Upper lobe of left lung (tissue), 6 donors: ENCODE results near the gene FGF14. TPM values are rescaled to one million over a fixed set of nuclear protein-coding genes. Genes with fewer than 3 reads are reported as not detected.

Experiments
- ATAC-seq, 2 donors: fragments of 200-7000 bp; cut with Tn5 transposase; one replicate each; pipeline ENCODE4 v1.9.1; 2022; ENCODE audit warnings: mild to moderate bottlenecking in 2 of 2, moderate library complexity in 2 of 2; ENCODE audit not compliant: low FRiP score in 2 of 2
- DNase-seq, 2 donors: peaks; one replicate each; pipeline ENCODE4 v3.0.0-alpha.2; 2019 to 2020
- H3K27ac ChIP-seq, 4 donors: fragments of 200-600 bp; sonication (generic); one replicate each; pipeline ENCODE4 v1.5.1; 2016 to 2019
- H3K27me3 ChIP-seq, 4 donors: fragments of 200-600 bp; sonication (generic); one replicate each; pipeline ENCODE4 v1.5.1; 2017 to 2019
- H3K36me3 ChIP-seq, 4 donors: fragments of 200-600 bp; sonication (generic); one replicate each; pipeline ENCODE4 v1.5.1; 2016 to 2019
- H3K4me1 ChIP-seq, 4 donors: fragments of 200-600 bp; sonication (generic); one replicate each; pipeline ENCODE4 v1.5.1; 2018 to 2019
- H3K4me3 ChIP-seq, 4 donors: fragments of 200-600 bp; sonication (generic); one replicate each; pipeline ENCODE4 v1.5.1; 2017 to 2019; ENCODE audit warnings: mild to moderate bottlenecking in 2 of 4, moderate library complexity in 1 of 4
- H3K9me3 ChIP-seq, 4 donors: fragments of 200-600 bp; sonication (generic); one replicate each; pipeline ENCODE4 v1.5.1; 2018 to 2019
- EP300 ChIP-seq, 4 donors: sonication (generic); formaldehyde crosslinking; IDR thresholded peaks; one replicate each; pipeline ENCODE4 v1.5.1; 2017; ENCODE audit warnings: antibody characterized with exemption in 4 of 4, control low read depth in 2 of 4
- POLR2A ChIP-seq, 4 donors: fragments of 450-650 bp; IDR thresholded peaks; one replicate each; pipeline ENCODE4 v1.5.1; 2016 to 2017; ENCODE audit warnings: antibody characterized with exemption in 4 of 4, mild to moderate bottlenecking in 2 of 4
- POLR2AphosphoS5 ChIP-seq, 2 donors: sonication (generic); formaldehyde crosslinking; IDR thresholded peaks; one replicate each; pipeline ENCODE4 v1.5.1; 2017; ENCODE audit warnings: antibody characterized with exemption in 2 of 2
- WGBS, 2 donors: methylation state at CpG; one replicate each; pipeline ENCODE4 v1.1.5; 2017 to 2018; 5-methylcytosine and 5-hydroxymethylcytosine counted together
- total RNA-seq, 6 donors: library from RNA; depleted of rRNA in 4 of 6; stranded (reverse); fragments of >200 nt in 4 of 6; gene quantifications; one replicate each; pipeline versions ENCODE4 v1.1.0 to v1.2.1, GENCODE V29; 2016 to 2021
- TF ChIP-seq, protein P1 (sequence below), 6 experiments: fragments of 450-650 bp in 4 of 6; fragments of 200-600 bp in 2 of 6; sonication (generic) in 2 of 6; IDR thresholded peaks; one replicate each; pipeline ENCODE4 v1.5.1; 2016 to 2019; ENCODE audit warnings: antibody characterized with exemption in 6 of 6
- donor health status: DM: no; HTN: no; CAD: no; lungs with moderate emphysema.
- donor health status: DM: no; HTN: yes; CAD: no; lungs with severe emphysema.

FGF14 gene
- total RNA-seq, 6 donors from 2014 or later, result 0.80 to 8.4 (median 4.1) TPM

DNA sequence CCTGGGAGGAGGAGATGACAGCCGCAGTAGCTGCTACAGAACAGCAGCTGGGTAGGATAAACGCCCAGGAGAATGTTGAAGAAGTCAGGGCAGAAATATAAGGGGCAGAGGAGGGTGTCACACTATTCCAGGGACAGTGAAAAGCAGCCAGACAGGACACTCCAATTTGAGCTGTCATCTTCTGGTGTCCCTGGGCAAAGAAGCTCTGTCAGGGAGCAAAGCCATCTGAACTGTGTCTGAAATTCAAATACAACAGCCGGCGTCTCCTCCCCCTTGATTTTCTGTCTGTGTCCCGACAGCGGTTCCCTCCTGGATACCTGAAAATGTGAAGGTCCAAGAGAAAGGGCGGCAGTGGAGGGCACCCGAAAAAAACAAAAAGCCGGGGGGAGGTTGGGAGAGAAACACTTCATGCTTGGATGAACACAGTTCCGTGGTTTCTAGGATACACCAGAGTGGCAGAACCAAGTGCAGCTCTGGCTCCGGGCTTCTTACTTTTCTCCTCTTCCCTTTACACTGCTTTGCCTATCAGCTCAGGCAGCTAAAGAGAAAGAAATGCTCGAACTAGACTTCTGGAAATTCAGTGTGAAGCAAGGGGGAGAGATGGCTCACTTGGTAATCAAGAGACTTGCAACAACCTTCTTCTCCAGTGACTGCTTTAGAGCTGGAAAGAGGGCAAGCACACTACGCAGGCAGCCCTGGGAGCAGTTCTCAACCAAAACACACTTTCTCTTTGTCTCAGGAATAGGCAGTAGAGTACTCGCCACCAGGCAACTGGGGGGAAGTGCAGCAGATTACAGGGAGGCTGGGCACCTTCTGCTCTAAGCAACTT lies 483.8 kb downstream of the FGF14 start:
- ATAC-seq (no peak), DNase-seq (no peak)
- Histone ChIP-seq H3K36me3 (no peaks in the 10 kb centered on the region), H3K27me3 (peaks cover 0 to 22% (median 11%) of the 10 kb centered on the region in 4 donors), H3K4me1 (peaks cover 7 to 15% (median 14%) of the 10 kb centered on the region in 4 donors), H3K27ac (no peak overlapping the region), H3K4me3 (no peak overlapping the region), H3K9me3 (no peaks in the 10 kb centered on the region)
- 7 to 11% methylated on average over 14 of the region's 14 CpGs for WGBS, 2 donors
- TF ChIP-seq POLR2A (IDR thresholded peaks at IDR 0.05) (no peak), EP300 (IDR thresholded peaks at IDR 0.05) (no peak), POLR2AphosphoS5 (IDR thresholded peaks at IDR 0.05) (no peak)
- TF ChIP-seq, protein P1, sequence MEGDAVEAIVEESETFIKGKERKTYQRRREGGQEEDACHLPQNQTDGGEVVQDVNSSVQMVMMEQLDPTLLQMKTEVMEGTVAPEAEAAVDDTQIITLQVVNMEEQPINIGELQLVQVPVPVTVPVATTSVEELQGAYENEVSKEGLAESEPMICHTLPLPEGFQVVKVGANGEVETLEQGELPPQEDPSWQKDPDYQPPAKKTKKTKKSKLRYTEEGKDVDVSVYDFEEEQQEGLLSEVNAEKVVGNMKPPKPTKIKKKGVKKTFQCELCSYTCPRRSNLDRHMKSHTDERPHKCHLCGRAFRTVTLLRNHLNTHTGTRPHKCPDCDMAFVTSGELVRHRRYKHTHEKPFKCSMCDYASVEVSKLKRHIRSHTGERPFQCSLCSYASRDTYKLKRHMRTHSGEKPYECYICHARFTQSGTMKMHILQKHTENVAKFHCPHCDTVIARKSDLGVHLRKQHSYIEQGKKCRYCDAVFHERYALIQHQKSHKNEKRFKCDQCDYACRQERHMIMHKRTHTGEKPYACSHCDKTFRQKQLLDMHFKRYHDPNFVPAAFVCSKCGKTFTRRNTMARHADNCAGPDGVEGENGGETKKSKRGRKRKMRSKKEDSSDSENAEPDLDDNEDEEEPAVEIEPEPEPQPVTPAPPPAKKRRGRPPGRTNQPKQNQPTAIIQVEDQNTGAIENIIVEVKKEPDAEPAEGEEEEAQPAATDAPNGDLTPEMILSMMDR (IDR thresholded peaks at IDR 0.05), result no peak

DNA sequence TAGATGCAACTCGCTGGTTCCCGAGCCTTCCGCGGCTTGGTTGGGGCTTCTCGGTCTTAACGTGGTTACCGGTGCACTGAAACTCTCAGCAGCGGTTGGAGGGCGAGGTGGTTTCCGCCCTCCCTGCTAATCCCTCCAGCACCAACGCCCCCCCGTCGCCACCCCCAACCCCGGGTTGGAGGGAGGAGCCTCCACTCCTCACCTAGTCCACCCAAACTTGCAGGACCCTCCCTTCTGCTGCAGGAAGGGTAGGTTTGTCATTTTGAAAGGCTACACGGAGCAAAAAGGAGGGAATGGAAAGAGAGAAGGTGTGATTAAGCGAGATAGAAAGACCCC lies 484.4 kb downstream of the FGF14 start:
- WGBS, 2 donors, result 2 to 5% methylated on average over 16 of the region's 16 CpGs
- Histone ChIP-seq H3K9me3 (no peaks in the 10 kb centered on the region), H3K27ac (no peak overlapping the region), H3K27me3 (peaks cover 0 to 22% (median 11%) of the 10 kb centered on the region in 4 donors), H3K4me1 (peaks cover 7 to 15% (median 14%) of the 10 kb centered on the region in 4 donors), H3K4me3 (no peak overlapping the region), H3K36me3 (no peaks in the 10 kb centered on the region)
- TF ChIP-seq, protein P1 (IDR thresholded peaks at IDR 0.05), result no peak
- TF ChIP-seq EP300 (IDR thresholded peaks at IDR 0.05) (no peak), POLR2AphosphoS5 (IDR thresholded peaks at IDR 0.05) (no peak), POLR2A (IDR thresholded peaks at IDR 0.05) (no peak)
- peak in 1 of 2 donors; percentile 45 for DNase-seq
- no peak for ATAC-seq

DNA sequence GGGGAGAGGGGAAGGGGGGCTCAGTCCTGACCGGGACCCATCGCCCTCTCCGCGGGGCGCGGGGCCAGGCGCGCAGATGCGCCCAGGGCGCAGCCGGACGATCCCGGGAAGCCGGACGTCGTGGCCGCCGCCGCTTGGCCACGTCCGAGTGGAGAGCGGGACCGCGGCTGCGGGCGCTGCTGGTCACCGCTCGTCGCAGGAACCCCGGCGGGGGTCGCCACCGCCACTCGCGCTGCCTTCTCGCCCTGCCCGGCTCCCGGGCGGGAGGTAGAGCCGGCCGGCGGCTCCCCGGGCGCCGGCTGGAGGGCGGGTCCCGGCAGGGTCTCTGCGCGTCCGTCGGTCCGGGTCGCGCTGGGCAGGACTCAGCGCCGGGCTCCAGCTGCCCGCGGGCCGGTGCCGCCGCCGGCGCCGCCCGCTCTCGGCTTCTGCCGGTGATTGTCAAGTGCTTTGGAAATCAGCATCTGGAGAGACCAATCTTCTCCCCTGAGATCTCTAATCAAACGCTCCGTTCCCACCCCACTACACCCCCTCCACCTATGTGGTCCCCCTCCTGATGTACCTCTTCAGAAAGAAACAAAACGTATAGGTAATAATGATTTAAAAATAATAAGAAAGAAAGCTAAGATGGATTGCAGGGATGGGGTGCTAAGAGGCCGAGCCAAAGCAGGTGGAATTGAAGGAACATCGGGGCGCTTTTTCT lies 484.9 kb downstream of the FGF14 start:
- 0 to 1% methylated on average over 6 to 25 of the region's 73 CpGs for WGBS, 2 donors
- peaks cover 0 to 22% (median 11%) of the 10 kb centered on the region in 4 donors for H3K27me3 ChIP-seq

DNA sequence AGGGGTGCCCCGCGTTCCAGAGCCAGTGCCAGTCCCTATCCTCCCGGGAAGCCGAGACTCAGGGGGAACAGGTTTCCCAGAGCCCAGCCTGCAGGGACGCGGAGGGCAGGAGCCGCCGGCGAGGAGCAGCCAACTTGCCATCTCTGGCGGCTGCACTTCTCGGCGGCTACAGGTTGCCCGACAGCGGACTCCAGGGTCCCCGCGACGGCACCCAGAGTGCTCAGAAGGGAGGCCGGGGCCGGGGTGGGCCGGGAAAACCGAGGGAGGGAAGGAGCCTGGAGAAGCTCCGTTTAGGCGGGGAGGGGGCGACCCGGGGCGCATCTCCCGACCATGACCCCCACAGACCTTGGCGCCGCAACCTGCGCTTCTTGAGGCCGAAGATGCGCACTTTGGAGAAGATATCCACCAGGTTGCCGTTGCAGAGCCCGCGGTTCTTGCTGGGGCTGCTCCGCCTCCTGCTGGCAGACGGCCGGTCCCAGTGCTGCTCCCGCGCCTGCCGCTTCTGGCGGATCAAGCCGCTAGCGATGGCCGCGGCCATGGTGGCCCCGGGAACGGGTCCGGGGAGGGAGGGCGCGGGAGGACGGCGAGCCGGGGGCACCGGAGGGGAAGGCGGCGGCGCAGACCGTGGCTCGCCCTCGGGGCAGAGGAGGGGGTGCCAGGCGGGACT lies 485.6 kb downstream of the FGF14 start:
- Histone ChIP-seq H3K27ac (no peak overlapping the region), H3K36me3 (no peaks in the 10 kb centered on the region), H3K27me3 (peaks cover 0 to 22% (median 11%) of the 10 kb centered on the region in 4 donors), H3K4me1 (peaks cover 7 to 15% (median 14%) of the 10 kb centered on the region in 4 donors), H3K4me3 (peak overlapping the region in 3 of 4 donors; percentile 15 to 38 (median 28)), H3K9me3 (no peaks in the 10 kb centered on the region)
- TF ChIP-seq, protein P1 (IDR thresholded peaks at IDR 0.05), result peak in 1 of 6 experiments; percentile 17
- no peak for TF ChIP-seq POLR2A (IDR thresholded peaks at IDR 0.05)
- peak; percentile 26 to 47 for ATAC-seq
- DNase-seq, result peak in 1 of 2 donors; percentile 64
- WGBS, 2 donors, result 2% methylated on average over 46 of the region's 62 CpGs; no CpG with 5 or more reads in 1 of the 2 donors

More for the DNA sequence above, 484.9 kb downstream of the FGF14 start:
- peaks cover 7 to 15% (median 14%) of the 10 kb centered on the region in 4 donors for H3K4me1 ChIP-seq
- no peak for TF ChIP-seq POLR2AphosphoS5 (IDR thresholded peaks at IDR 0.05)
- TF ChIP-seq, protein P1 (IDR thresholded peaks at IDR 0.05), result no peak
- no peak for TF ChIP-seq EP300 (IDR thresholded peaks at IDR 0.05)
- no peak for TF ChIP-seq POLR2A (IDR thresholded peaks at IDR 0.05)
- DNase-seq, result peak in 1 of 2 donors; percentile 81
- peak overlapping the region in 3 of 4 donors; percentile 15 to 38 (median 28) for H3K4me3 ChIP-seq
- no peaks in the 10 kb centered on the region for H3K9me3 ChIP-seq
- peak in 1 of 2 donors; percentile 27 for ATAC-seq
- H3K36me3 ChIP-seq, result no peaks in the 10 kb centered on the region
- no peak overlapping the region for H3K27ac ChIP-seq
